ENCODE data around the gene CFDP1.

GRCh38 chr16:75265911-75266701 lies 167.2 kb downstream of the CFDP1 start:
- TF ChIP-seq, protein P1, sequence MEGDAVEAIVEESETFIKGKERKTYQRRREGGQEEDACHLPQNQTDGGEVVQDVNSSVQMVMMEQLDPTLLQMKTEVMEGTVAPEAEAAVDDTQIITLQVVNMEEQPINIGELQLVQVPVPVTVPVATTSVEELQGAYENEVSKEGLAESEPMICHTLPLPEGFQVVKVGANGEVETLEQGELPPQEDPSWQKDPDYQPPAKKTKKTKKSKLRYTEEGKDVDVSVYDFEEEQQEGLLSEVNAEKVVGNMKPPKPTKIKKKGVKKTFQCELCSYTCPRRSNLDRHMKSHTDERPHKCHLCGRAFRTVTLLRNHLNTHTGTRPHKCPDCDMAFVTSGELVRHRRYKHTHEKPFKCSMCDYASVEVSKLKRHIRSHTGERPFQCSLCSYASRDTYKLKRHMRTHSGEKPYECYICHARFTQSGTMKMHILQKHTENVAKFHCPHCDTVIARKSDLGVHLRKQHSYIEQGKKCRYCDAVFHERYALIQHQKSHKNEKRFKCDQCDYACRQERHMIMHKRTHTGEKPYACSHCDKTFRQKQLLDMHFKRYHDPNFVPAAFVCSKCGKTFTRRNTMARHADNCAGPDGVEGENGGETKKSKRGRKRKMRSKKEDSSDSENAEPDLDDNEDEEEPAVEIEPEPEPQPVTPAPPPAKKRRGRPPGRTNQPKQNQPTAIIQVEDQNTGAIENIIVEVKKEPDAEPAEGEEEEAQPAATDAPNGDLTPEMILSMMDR (IDR thresholded peaks at IDR 0.05) = no peak
- TF ChIP-seq POLR2A (IDR thresholded peaks at IDR 0.05) = peak in 1 of 2 donors; percentile 28
- TF ChIP-seq POLR2AphosphoS5 (IDR thresholded peaks at IDR 0.05) = no peak
- no peak for TF ChIP-seq EP300 (IDR thresholded peaks at IDR 0.05)

Data from suprapubic skin (tissue), 4 donors.